Fibroblast of skin of right quadriceps (primary cell): ENCODE results near the gene NEK10.
A peak's percentile ranks its signal among the peaks of the same experiment; 100 is the strongest.

Experiments
- DNase-seq: peaks from one replicate; pipeline ENCODE4 v3.0.0-alpha.2; 2013

The NEK10 gene

GRCh38 chr3:27224197-27224596 is 145.0 kb downstream of the NEK10 start:
- peak; percentile 30 for DNase-seq

- no peak for DNase-seq
Observed at GRCh38 chr3:27221264-27221932, 147.8 kb downstream of the NEK10 start.

GRCh38 chr3:27220166-27220565 is 149.0 kb downstream of the NEK10 start:
- peak; percentile 9 for DNase-seq

GRCh38 chr3:27219127-27219845 is 149.9 kb downstream of the NEK10 start:
- DNase-seq = peak; percentile 36

- DNase-seq = peak; percentile 80
Observed at GRCh38 chr3:27216955-27217552, 152.1 kb downstream of the NEK10 start.

- DNase-seq = no peak
Observed at GRCh38 chr3:27216295-27216855, 152.8 kb downstream of the NEK10 start.

GRCh38 chr3:27213450-27213849 is 155.7 kb downstream of the NEK10 start:
- no peak for DNase-seq

GRCh38 chr3:27209617-27210264 is 159.4 kb downstream of the NEK10 start:
- no peak for DNase-seq

GRCh38 chr3:27208961-27209616 is 160.1 kb downstream of the NEK10 start:
- no peak for DNase-seq

- no peak for DNase-seq
Observed at GRCh38 chr3:27202959-27203358, 166.2 kb downstream of the NEK10 start.

GRCh38 chr3:27201492-27201891 is 167.7 kb downstream of the NEK10 start:
- no peak for DNase-seq

- no peak for DNase-seq
Observed at GRCh38 chr3:27200721-27201489, 168.3 kb downstream of the NEK10 start.

GRCh38 chr3:27194861-27195483 is 174.2 kb downstream of the NEK10 start:
- DNase-seq = peak; percentile 41

- DNase-seq = no peak
Observed at GRCh38 chr3:27193056-27193455, 176.1 kb downstream of the NEK10 start.

- no peak for DNase-seq
Observed at GRCh38 chr3:27186013-27186412, 183.2 kb downstream of the NEK10 start.

GRCh38 chr3:27185231-27185989 is 183.8 kb downstream of the NEK10 start:
- DNase-seq = no peak

- DNase-seq = no peak
Observed at GRCh38 chr3:27184261-27184660, 184.9 kb downstream of the NEK10 start.

GRCh38 chr3:27176256-27176655 is 192.9 kb downstream of the NEK10 start:
- DNase-seq = no peak

GRCh38 chr3:27174530-27174929 is 194.7 kb downstream of the NEK10 start:
- no peak for DNase-seq

GRCh38 chr3:27171113-27171512 is 198.1 kb downstream of the NEK10 start:
- no peak for DNase-seq

- DNase-seq = peak; percentile 97
Observed at GRCh38 chr3:27166888-27167287, 202.3 kb downstream of the NEK10 start.
